PFSK-1 (cell line): ENCODE results near the gene SYNE2.

Source experiments
- FOXP2 ChIP-seq: optimal IDR thresholded peaks from 2 replicates; pipeline ENCODE3; 2011; ENCODE audit warnings: borderline replicate concordance, control low read depth, inconsistent platforms; ENCODE audit not compliant: insufficient read depth; ENCODE audit errors: extremely low read length, extremely low read depth
- POLR2AphosphoS5 ChIP-seq: IDR thresholded peaks from 2 replicates; pipeline ENCODE4 v1.6.1; 2012; ENCODE audit warnings: low read depth, mild to moderate bottlenecking, control low read depth, low read length, moderate library complexity
- SIN3A ChIP-seq: IDR thresholded peaks from 2 replicates; pipeline ENCODE4 v1.6.1; 2012; ENCODE audit warnings: mild to moderate bottlenecking, low read length, moderate library complexity, borderline replicate concordance; ENCODE audit not compliant: insufficient read depth
- TAF1 ChIP-seq: IDR thresholded peaks from 2 replicates; pipeline ENCODE4 v1.6.1; 2012; ENCODE audit warnings: low read length, control low read depth, borderline replicate concordance; ENCODE audit not compliant: insufficient read depth
- TF ChIP-seq, protein P1 (sequence below), 2 experiments: IDR thresholded peaks; 2 replicates each; pipeline versions ENCODE4 v1.6.1 to v1.8.0; 2011 to 2012; ENCODE audit warnings: low read depth in 2 of 2, low read length in 2 of 2, control low read depth in 1 of 2, inconsistent platforms in 1 of 2, mild to moderate bottlenecking in 1 of 2, moderate library complexity in 1 of 2; ENCODE audit not compliant: insufficient read depth in 1 of 2

SYNE2 gene

DNA sequence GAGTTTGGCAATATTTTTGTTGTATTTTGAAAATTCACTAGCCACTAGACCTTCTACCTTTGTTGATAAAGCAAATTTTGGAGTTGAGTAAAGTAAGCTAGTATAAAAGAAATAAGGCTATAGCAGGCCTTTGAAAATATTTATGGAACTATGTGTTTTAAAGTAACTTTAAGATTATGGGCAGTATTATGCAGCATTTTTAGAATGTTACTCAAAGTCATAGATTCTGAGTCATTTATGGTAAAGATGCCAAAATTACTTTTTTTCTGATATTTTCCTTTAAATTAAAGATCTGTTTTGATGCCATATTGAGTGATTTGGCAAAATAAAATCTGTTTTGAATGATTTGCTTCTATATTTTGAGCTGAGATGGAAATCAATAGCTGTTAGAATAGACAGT, 57.2 kb downstream of the SYNE2 start:
- TF ChIP-seq SIN3A: no peak
- no peak for TF ChIP-seq TAF1
- TF ChIP-seq, protein P1, sequence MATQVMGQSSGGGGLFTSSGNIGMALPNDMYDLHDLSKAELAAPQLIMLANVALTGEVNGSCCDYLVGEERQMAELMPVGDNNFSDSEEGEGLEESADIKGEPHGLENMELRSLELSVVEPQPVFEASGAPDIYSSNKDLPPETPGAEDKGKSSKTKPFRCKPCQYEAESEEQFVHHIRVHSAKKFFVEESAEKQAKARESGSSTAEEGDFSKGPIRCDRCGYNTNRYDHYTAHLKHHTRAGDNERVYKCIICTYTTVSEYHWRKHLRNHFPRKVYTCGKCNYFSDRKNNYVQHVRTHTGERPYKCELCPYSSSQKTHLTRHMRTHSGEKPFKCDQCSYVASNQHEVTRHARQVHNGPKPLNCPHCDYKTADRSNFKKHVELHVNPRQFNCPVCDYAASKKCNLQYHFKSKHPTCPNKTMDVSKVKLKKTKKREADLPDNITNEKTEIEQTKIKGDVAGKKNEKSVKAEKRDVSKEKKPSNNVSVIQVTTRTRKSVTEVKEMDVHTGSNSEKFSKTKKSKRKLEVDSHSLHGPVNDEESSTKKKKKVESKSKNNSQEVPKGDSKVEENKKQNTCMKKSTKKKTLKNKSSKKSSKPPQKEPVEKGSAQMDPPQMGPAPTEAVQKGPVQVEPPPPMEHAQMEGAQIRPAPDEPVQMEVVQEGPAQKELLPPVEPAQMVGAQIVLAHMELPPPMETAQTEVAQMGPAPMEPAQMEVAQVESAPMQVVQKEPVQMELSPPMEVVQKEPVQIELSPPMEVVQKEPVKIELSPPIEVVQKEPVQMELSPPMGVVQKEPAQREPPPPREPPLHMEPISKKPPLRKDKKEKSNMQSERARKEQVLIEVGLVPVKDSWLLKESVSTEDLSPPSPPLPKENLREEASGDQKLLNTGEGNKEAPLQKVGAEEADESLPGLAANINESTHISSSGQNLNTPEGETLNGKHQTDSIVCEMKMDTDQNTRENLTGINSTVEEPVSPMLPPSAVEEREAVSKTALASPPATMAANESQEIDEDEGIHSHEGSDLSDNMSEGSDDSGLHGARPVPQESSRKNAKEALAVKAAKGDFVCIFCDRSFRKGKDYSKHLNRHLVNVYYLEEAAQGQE (IDR thresholded peaks at IDR 0.05; ENCODE audit: insufficient read depth in 1 of 2, low read depth in 2 of 2, low read length in 2 of 2): no peak
- TF ChIP-seq POLR2AphosphoS5: no peak
- TF ChIP-seq FOXP2: no peak

DNA sequence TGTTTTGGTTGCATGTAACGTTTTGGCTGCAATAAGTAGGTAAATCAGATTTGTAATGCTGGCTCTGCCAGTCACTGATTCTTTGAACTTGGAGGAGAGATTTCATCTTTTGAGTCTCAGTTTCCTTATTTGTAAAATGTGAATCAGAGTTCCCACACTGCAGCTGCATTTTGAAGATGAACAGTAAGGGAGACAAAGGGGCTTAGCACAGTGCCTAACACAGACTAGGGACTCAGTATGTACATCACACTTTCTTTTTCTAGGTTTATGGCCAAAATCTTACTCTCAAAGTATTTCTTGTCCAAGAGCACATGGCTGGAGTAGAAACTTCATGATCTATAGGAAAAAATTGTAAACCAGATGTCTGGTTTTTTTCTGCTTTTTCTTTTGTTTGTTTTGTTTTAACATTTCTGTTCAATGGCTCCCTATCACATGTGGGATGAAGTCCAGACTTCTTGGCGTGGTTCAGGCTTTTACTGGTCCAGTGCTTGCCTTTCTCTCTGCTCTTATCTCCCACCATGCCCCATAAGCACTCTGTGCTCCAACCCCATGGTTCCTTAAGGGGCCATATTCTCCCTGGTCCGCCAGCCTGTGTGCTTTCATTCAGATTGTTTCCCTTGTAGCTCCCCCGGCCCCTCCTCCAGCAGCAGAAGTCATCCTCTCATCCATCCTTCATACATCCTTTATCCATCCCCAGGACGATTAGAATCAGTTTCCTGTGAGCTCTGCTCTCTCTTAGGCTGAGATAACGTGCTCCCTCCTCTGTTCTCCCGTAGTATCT, 58.0 kb downstream of the SYNE2 start:
- TF ChIP-seq TAF1: no peak
- TF ChIP-seq SIN3A: no peak
- TF ChIP-seq FOXP2: no peak
- TF ChIP-seq, protein P1 (IDR thresholded peaks at IDR 0.05; ENCODE audit: insufficient read depth in 1 of 2, low read depth in 2 of 2, low read length in 2 of 2): no peak
- no peak for TF ChIP-seq POLR2AphosphoS5

DNA sequence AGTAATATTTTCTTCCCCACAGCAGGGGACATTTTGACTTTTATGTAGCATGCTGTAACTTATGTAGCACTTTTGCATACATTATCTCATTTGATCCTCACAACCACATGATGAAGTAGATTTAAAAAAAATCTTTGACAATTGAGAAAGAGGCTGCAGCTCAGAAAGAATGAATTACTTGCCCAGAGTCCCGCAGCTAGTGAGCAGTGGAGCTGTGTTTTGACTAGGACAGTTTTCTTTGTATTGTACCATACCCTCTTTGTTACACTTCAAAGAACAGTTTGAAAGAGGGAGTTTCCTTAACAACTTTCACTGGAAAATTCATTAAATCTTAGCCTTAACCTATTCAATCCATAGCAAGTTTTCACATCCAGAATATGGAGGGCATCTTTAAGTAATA, 58.6 kb downstream of the SYNE2 start:
- TF ChIP-seq POLR2AphosphoS5: no peak
- no peak for TF ChIP-seq TAF1
- TF ChIP-seq, protein P1 (IDR thresholded peaks at IDR 0.05; ENCODE audit: insufficient read depth in 1 of 2, low read depth in 2 of 2, low read length in 2 of 2): no peak
- TF ChIP-seq FOXP2: no peak
- no peak for TF ChIP-seq SIN3A

DNA sequence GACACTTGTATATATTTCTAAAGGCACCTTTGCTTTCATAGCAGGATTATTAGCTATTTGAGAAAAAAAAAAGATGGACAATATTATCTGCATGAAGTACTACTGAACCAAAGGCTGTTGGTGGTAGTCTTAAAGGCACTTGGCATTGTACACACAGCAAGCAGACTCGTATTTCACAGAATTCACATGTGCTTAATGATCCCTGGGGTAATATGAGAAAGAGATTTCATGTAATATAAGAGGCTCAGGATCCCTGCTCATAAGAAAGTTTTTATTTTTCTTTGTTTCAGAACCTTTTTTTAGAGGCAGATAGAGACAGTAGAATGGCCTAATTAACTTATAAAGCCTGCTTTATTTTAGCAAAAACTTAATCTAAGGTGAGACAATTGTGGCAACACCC, 59.5 kb downstream of the SYNE2 start:
- TF ChIP-seq SIN3A: no peak

DNA sequence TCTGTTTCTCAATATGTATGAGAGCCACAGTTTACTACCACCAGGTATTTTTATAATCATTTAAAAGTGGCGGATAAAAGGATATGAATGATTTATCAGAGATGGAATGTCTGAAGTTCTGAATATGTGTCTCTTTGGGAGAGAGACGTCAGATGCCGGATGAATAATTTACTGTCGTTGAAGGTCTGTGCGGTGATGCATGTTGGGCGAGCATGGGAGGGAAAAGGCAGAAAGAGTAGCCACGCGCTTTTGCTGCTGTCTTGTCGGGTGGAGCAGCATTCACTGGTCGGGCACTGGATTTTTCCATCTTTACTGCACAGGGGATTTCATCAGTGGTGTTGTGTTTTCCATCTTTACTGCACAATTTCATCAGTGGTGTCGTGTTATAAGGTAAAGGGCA, 65.6 kb downstream of the SYNE2 start:
- TF ChIP-seq, protein P1 (IDR thresholded peaks at IDR 0.05; ENCODE audit: insufficient read depth in 1 of 2, low read depth in 2 of 2, low read length in 2 of 2): no peak
- TF ChIP-seq POLR2AphosphoS5 (no peak), SIN3A (no peak)
